Progenitor cell of endocrine pancreas (in vitro differentiated cells): ENCODE measurements around the gene GDPGP1. TPM values are rescaled to one million over a fixed set of nuclear protein-coding genes. Genes with fewer than 3 reads are reported as not detected.
A peak's percentile ranks its signal among the peaks of the same experiment; 100 is the strongest.
"Not testable (repeated sequence)": the region's sequence is repeated elsewhere in the genome, so short reads cannot be mapped to it uniquely, and the experiment has no call there.

Source experiments
- DNase-seq: peaks from one replicate; pipeline ENCODE4 v3.0.0; 2021; ENCODE audit warnings: low spot score; ENCODE audit not compliant: unreplicated experiment
- H3K27ac Mint-ChIP-seq: 2 replicates; pipeline ENCODE4 v1.8.0; 2021; ENCODE audit warnings: mild to moderate bottlenecking, moderate library complexity, mixed read lengths
- H3K27me3 Mint-ChIP-seq: 2 replicates; pipeline ENCODE4 v1.8.0; 2021; ENCODE audit warnings: mixed read lengths
- H3K36me3 Mint-ChIP-seq: 2 replicates; pipeline ENCODE4 v1.8.0; 2022; ENCODE audit warnings: mixed read lengths; ENCODE audit not compliant: insufficient read depth
- H3K4me1 Mint-ChIP-seq: 2 replicates; pipeline ENCODE4 v1.8.0; 2021; ENCODE audit warnings: low read depth, mixed read lengths
- H3K4me3 Mint-ChIP-seq: 2 replicates; pipeline ENCODE4 v1.8.0; 2021; ENCODE audit warnings: low read depth, mild to moderate bottlenecking, moderate library complexity, mixed read lengths
- H3K9me3 Mint-ChIP-seq: 2 replicates; pipeline ENCODE4 v1.8.0; 2021; ENCODE audit warnings: low read depth, mixed read lengths
- total RNA-seq: library from RNA; stranded (reverse); gene quantifications from 2 replicates; pipeline ENCODE4 v1.2.1, GENCODE V29; 2021
- TF ChIP-seq, protein P1 (sequence below): fragments of 200-600 bp; sonication (generic); IDR thresholded peaks from one replicate; pipeline ENCODE4 v1.5.0; 2021; ENCODE audit warnings: antibody characterized with exemption, mild to moderate bottlenecking; ENCODE audit not compliant: unreplicated experiment

The GDPGP1 gene
- total RNA-seq, 1 donor from 2014 or later = 7.8 TPM

DNA sequence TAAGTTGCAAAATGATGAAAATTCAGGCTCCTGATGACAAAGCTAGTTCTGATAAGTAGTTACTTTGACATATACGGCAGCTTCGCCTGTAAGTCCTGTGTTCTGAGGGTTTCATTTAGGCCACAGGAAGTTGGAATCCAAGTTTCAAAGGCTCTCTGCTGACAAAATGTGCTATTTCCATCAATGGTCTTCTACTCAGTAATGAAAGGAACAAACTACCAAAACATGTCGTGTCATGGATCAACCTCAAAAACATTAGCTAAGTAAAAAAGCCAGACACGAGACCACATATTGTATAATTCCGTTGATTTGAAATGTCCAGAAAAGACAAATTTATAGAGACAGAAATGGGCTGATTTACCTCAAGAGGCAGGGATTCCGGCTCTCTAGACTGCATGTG lies 53.9 kb downstream of the GDPGP1 start:
- Mint-ChIP-seq H3K4me1 (peaks cover 1% of the 10 kb centered on the region), H3K27ac (no peak overlapping the region), H3K36me3 (no peaks in the 10 kb centered on the region), H3K4me3 (no peak overlapping the region), H3K9me3 (no peaks in the 10 kb centered on the region), H3K27me3 (no peaks in the 10 kb centered on the region)
- DNase-seq = no peak
- TF ChIP-seq, protein P1, sequence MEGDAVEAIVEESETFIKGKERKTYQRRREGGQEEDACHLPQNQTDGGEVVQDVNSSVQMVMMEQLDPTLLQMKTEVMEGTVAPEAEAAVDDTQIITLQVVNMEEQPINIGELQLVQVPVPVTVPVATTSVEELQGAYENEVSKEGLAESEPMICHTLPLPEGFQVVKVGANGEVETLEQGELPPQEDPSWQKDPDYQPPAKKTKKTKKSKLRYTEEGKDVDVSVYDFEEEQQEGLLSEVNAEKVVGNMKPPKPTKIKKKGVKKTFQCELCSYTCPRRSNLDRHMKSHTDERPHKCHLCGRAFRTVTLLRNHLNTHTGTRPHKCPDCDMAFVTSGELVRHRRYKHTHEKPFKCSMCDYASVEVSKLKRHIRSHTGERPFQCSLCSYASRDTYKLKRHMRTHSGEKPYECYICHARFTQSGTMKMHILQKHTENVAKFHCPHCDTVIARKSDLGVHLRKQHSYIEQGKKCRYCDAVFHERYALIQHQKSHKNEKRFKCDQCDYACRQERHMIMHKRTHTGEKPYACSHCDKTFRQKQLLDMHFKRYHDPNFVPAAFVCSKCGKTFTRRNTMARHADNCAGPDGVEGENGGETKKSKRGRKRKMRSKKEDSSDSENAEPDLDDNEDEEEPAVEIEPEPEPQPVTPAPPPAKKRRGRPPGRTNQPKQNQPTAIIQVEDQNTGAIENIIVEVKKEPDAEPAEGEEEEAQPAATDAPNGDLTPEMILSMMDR = no peak

DNA sequence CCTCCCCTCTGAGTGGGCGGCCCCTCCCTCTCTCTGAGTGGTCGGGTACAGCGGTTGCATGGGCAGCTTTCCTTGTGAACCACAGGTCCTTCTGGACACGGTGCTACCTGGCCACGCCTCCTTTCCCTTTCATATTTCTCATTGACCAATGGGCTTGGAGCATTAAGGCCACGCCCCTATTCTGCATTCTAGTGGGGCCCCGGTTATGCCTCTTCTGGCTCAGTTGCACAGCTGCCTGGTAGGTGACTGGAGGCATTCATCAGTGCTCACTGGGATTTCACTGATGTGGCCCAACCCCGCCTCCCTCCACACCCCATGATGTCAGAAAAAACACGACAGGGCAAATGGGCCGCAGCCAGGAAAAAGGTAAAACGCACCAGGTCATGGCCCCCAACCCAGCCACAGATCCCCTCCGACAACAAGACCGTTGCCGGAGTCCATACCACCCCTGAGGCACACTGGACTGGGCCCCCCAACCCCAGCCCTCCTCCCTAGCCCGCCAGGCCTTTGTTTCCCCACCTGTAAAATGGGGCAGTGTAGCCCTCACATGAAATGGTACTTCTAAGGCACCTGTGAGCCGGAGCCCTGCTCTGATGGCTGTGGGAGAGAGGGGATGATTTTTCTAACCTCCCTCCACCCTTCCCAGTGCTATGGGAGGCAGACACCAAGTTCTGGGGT lies 57.8 kb downstream of the GDPGP1 start:
- no peaks in the 10 kb centered on the region for H3K9me3 Mint-ChIP-seq
- no peak for DNase-seq
- no peaks in the 10 kb centered on the region for H3K27me3 Mint-ChIP-seq
- TF ChIP-seq, protein P1 = no peak
- no peaks in the 10 kb centered on the region for H3K36me3 Mint-ChIP-seq
- H3K4me1 Mint-ChIP-seq = peaks cover 5% of the 10 kb centered on the region
- no peak overlapping the region for H3K27ac Mint-ChIP-seq
- H3K4me3 Mint-ChIP-seq = no peak overlapping the region

GRCh38 chr15:90293040-90293810 lies 59.2 kb downstream of the GDPGP1 start:
- not testable (repeated sequence) for H3K9me3 Mint-ChIP-seq, H3K4me1 Mint-ChIP-seq, H3K36me3 Mint-ChIP-seq, H3K4me3 Mint-ChIP-seq, H3K27me3 Mint-ChIP-seq
- TF ChIP-seq, protein P1 = peak; percentile 92
- H3K27ac Mint-ChIP-seq = peak overlapping the region; percentile 26
- DNase-seq = peak; percentile 91

GRCh38 chr15:90294159-90294558 lies 60.1 kb downstream of the GDPGP1 start:
- no peaks in the 10 kb centered on the region for H3K9me3 Mint-ChIP-seq
- no peak for DNase-seq
- H3K27ac Mint-ChIP-seq = no peak overlapping the region
- TF ChIP-seq, protein P1 = no peak
- H3K36me3 Mint-ChIP-seq = no peaks in the 10 kb centered on the region
- H3K4me1 Mint-ChIP-seq = peaks cover 5% of the 10 kb centered on the region
- no peaks in the 10 kb centered on the region for H3K27me3 Mint-ChIP-seq
- no peak overlapping the region for H3K4me3 Mint-ChIP-seq

GRCh38 chr15:90294601-90295269 lies 60.7 kb downstream of the GDPGP1 start:
- DNase-seq = no peak
- H3K4me3 Mint-ChIP-seq = no peak overlapping the region
- H3K4me1 Mint-ChIP-seq = peaks cover 5% of the 10 kb centered on the region
- no peaks in the 10 kb centered on the region for H3K36me3 Mint-ChIP-seq
- H3K27ac Mint-ChIP-seq = no peak overlapping the region
- TF ChIP-seq, protein P1 = peak; percentile 8
- no peaks in the 10 kb centered on the region for H3K9me3 Mint-ChIP-seq
- H3K27me3 Mint-ChIP-seq = no peaks in the 10 kb centered on the region
